ENCODE results near the gene PPT2. TPM values are rescaled to one million over a fixed set of nuclear protein-coding genes. Genes with fewer than 3 reads are reported as not detected.

Gene PPT2
- total RNA-seq, 1 experiment from 2014 or later: 30.0 TPM

DNA sequence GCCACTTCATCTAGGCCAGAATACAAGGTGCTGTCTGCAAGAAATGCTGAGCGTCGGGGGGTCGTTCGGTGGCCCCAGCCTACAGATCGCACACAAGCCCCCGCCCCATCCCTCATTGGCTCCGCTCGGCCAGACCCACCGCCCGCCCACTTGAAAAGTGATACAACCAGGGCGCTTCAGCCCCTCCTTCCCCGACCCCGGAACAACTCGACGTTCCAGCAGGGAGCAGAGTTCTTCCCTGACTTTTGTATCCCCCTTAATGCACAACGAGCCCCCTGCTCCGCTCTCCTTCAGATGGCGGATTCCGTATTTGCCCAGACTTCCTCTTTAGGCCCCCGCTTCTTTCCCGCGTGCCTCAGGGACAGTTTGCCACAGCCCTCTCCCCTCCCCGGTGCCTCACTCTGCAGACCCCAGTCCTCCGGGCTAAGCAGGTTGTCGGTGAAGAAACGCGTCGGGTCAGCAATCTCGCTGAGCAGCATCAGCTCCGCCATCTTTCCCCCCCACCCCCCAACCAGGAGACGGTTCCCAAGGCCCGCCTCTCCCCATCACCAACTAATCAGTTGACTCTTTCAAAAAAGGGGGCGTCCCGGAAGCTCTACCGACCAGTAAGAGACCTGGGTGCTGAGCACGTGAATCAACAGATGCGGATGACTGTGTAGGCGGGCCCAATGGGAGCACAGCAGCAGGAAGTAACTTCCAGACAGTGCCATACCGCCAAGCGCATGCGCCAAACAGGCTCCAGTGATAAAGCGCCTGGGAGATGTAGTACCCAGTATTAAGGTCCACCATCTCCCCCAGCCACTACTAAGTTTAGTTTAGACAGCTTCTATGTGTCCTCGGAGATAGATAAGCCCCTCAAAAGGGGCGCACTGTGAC, 26.0 kb upstream of the PPT2 start, which contains the start of gene ATF6B (continued):
- no peak for TF ChIP-seq PRRX2 (CRISPR knock-in tag; IDR thresholded peaks at IDR 0.05)
- TF ChIP-seq FOXP1 (CRISPR knock-in tag; IDR thresholded peaks at IDR 0.05; ENCODE audit: borderline replicate concordance): peak; percentile 23; the same call in 1 of the 2 replicates

GRCh38 chr6:32128751-32129296, 25.1 kb upstream of the PPT2 start:
- H3K27me3 Mint-ChIP-seq (ENCODE audit: low read depth): peaks cover 6% of the 10 kb centered on the region
- CTCF ChIA-PET: interaction anchor here (0.6 to 6.1 kb wide), 9 partner anchors 11 to 856 kb away, joined by 3 to 63 read pairs (median 9); partner anchors contain the start of gene EGFL8
- POLR2A ChIA-PET: interaction anchor here (0.8 to 1.9 kb wide), 2 partner anchors 17 to 25 kb away, joined by 4 to 5 read pairs; no protein-coding TSS in a partner anchor
- H3K4me1 Mint-ChIP-seq: peaks cover 23% of the 10 kb centered on the region
- DNase-seq (ENCODE audit: low spot score) (no peak), ATAC-seq (no peak)
- peak overlapping the region; percentile 99 for H3K4me3 Mint-ChIP-seq
- H3K9me3 Mint-ChIP-seq: no peaks in the 10 kb centered on the region
- TF ChIP-seq FOXK1 (CRISPR knock-in tag; IDR thresholded peaks at IDR 0.05) (no peak), OVOL2 (CRISPR knock-in tag; IDR thresholded peaks at IDR 0.05; ENCODE audit: borderline replicate concordance) (no peak), ZNF263 (CRISPR knock-in tag; IDR thresholded peaks at IDR 0.05; ENCODE audit: low read depth) (no peak), E2F4 (CRISPR knock-in tag; IDR thresholded peaks at IDR 0.05; ENCODE audit: borderline replicate concordance, low read depth) (no peak), JUN (CRISPR knock-in tag; IDR thresholded peaks at IDR 0.05) (no peak), ERG (CRISPR knock-in tag; IDR thresholded peaks at IDR 0.05) (no peak), ZSCAN18 (CRISPR knock-in tag; IDR thresholded peaks at IDR 0.05) (no peak)
- peak overlapping the region; percentile 89 for H3K27ac Mint-ChIP-seq
- H3K36me3 Mint-ChIP-seq: peaks cover 13% of the 10 kb centered on the region

GRCh38 chr6:32129297-32130088, 24.4 kb upstream of the PPT2 start:
- Mint-ChIP-seq H3K27ac (peak overlapping the region; percentile 93), H3K27me3 (ENCODE audit: low read depth) (peaks cover 12% of the 10 kb centered on the region), H3K4me3 (peak overlapping the region; percentile 95), H3K4me1 (peaks cover 23% of the 10 kb centered on the region), H3K9me3 (no peaks in the 10 kb centered on the region), H3K36me3 (peaks cover 7% of the 10 kb centered on the region)
- DNase-seq (ENCODE audit: low spot score): no peak
- CTCF ChIA-PET: interaction anchor here (0.6 to 6.1 kb wide), 12 partner anchors 9 to 824 kb away, joined by 3 to 63 read pairs (median 6); partner anchors contain the start of genes EGFL8 and PRRT1
- ATAC-seq: no peak
- TF ChIP-seq FOXK1 (CRISPR knock-in tag; IDR thresholded peaks at IDR 0.05) (no peak), ZNF263 (CRISPR knock-in tag; IDR thresholded peaks at IDR 0.05; ENCODE audit: low read depth) (no peak), ESRRA (CRISPR knock-in tag; IDR thresholded peaks at IDR 0.05; ENCODE audit: borderline replicate concordance) (no peak), SOX15 (CRISPR knock-in tag; IDR thresholded peaks at IDR 0.05) (no peak), PRDM15 (CRISPR knock-in tag; IDR thresholded peaks at IDR 0.05) (no peak), JAZF1 (CRISPR knock-in tag; IDR thresholded peaks at IDR 0.05) (no peak), ZNF425 (CRISPR knock-in tag; conservative IDR thresholded peaks at IDR 0.05) (no peak), ATF1 (CRISPR knock-in tag; IDR thresholded peaks at IDR 0.05) (no peak)
- POLR2A ChIA-PET: interaction anchor here (0.5 to 1.9 kb wide), 8 partner anchors 17 to 1917 kb away, joined by 3 to 5 read pairs (median 4); no protein-coding TSS in a partner anchor

All from WTC11 (cell line).